ENCODE results near the gene B4GALT2. TPM values are rescaled to one million over a fixed set of nuclear protein-coding genes. Genes with fewer than 3 reads are reported as not detected.

B4GALT2 gene
- total and polyA plus RNA-seq, 2 of the 4 experiments (the other 2 are of a cell fraction) = 52.3 to 60.8 TPM

GRCh38 chr1:43958351-43959255, 20.4 kb upstream of the B4GALT2 start:
- Histone ChIP-seq H3K36me3 (ENCODE audit: control insufficient read depth, insufficient read depth, low read length) (peaks cover 41% of the 10 kb centered on the region), H4K20me1 (ENCODE audit: insufficient read depth, low read length) (peaks cover 18% of the 10 kb centered on the region; the same call in 1 of the 2 replicates), H2BK5ac (ENCODE audit: low read depth, low read length, poor library complexity, severe bottlenecking) (no peak overlapping the region), H2AK5ac (ENCODE audit: low read depth, low read length) (no peak overlapping the region), H3K23ac (ENCODE audit: low read depth, low read length) (no peak overlapping the region), H3K27ac (ENCODE audit: insufficient read depth, low read length) (no peak overlapping the region), H3K4me2 (ENCODE audit: low read depth, low read length) (no peak overlapping the region), H2BK120ac (ENCODE audit: low read depth, low read length) (no peak overlapping the region), H3K9me3 (ENCODE audit: control insufficient read depth, insufficient read depth, low read length) (no peaks in the 10 kb centered on the region), H3K9me1 (ENCODE audit: insufficient read depth, low read length) (peaks cover 19% of the 10 kb centered on the region), H3K18ac (ENCODE audit: low read depth, low read length) (no peak overlapping the region), H3K9ac (ENCODE audit: low read depth, low read length) (no peak overlapping the region), H4K91ac (ENCODE audit: insufficient read depth, low read depth, low read length) (no peak overlapping the region), H2AFZ (replicated peaks; ENCODE audit: low read length, poor library complexity) (no peak overlapping the region), H3K4ac (ENCODE audit: low read depth, low read length) (no peak overlapping the region), H2BK20ac (ENCODE audit: low read depth, low read length) (no peak overlapping the region), H3K4me1 (ENCODE audit: control insufficient read depth, insufficient read depth, low read length) (no peaks in the 10 kb centered on the region), H3K14ac (replicated peaks; ENCODE audit: low read depth, low read length) (no peak overlapping the region), H3K79me1 (ENCODE audit: low read depth in 1 of 2, low read length in 2 of 2) (peaks cover 0 to 11% of the 10 kb centered on the region in 2 experiments; a peak in 2 of 4 replicates), H3K56ac (ENCODE audit: extremely low read depth, insufficient read depth, low read length) (no peak overlapping the region), H2AK9ac (replicated peaks; ENCODE audit: low read depth, low read length, poor library complexity) (no peak overlapping the region), H4K5ac (ENCODE audit: low read depth, low read length) (no peak overlapping the region), H2BK15ac (ENCODE audit: low read depth, low read length) (no peak overlapping the region), H3K4me3 (ENCODE audit: insufficient read depth, low read depth, low read length) (no peak overlapping the region), H4K8ac (ENCODE audit: low read depth in 2 of 2, low read length in 2 of 2) (no peak overlapping the region), H3K27me3 (ENCODE audit: control insufficient read depth, insufficient read depth, low read length) (no peaks in the 10 kb centered on the region)
- dilution Hi-C loops (cut with HindIII; ENCODE audit: low sequenced_read_pairs, unreplicated experiment) = no loop called here
- POLR2A ChIA-PET (ENCODE audit: unreplicated experiment) = no interaction called here
- CTCF ChIA-PET = no interaction called here
- TF ChIP-seq RFX5 (IDR thresholded peaks at IDR 0.05; ENCODE audit: low read depth, low read length) (no peak), BHLHE40 (IDR thresholded peaks at IDR 0.05; ENCODE audit: low read depth, low read length) (no peak), ELK1 (IDR thresholded peaks at IDR 0.05; ENCODE audit: borderline replicate concordance, low read depth, low read length) (no peak), POLR2A (IDR thresholded peaks at IDR 0.05; ENCODE audit: low read depth, low read length) (no peak), FOS (IDR thresholded peaks at IDR 0.05; ENCODE audit: low read depth, low read length) (no peak), CEBPB (IDR thresholded peaks at IDR 0.05; ENCODE audit: low read depth, low read length) (no peak), MAFK (IDR thresholded peaks at IDR 0.05; ENCODE audit: low read depth, low read length) (no peak), MXI1 (IDR thresholded peaks at IDR 0.05; ENCODE audit: borderline replicate concordance, low read depth, low read length) (no peak)
- intact Hi-C loops (cut with micrococcal nuclease) = no loop called here
- no CpG with 5 or more reads among the region's 9 CpGs for WGBS, 2 experiments (ENCODE audit: extremely low coverage in 2 of 2, insufficient read length in 1 of 2)
- BruUV-seq (replicated peaks) = no TSS peak
- in situ Hi-C loops (cut with MboI; ENCODE audit: low sequenced_read_pairs) = loop anchor here (25.0 kb wide), 1 partner anchor 421 kb away; the partner anchor contains the start of gene PTPRF
- no peak for ATAC-seq (ENCODE audit: low read depth)
- DNase-seq = no peak

All from IMR-90 (cell line).